Osteoblast (primary cell): ENCODE results near the gene COL8A1. TPM values are rescaled to one million over a fixed set of nuclear protein-coding genes. Genes with fewer than 3 reads are reported as not detected.

Experiments
- DNase-seq: peaks from one replicate; pipeline ENCODE4 v3.0.0; 2011; ENCODE audit warnings: low spot score, mixed read lengths; ENCODE audit not compliant: insufficient read length; ENCODE audit errors: missing footprints
- H2AFZ ChIP-seq: 2 replicates; pipeline ENCODE4 v1.6.0; 2011; ENCODE audit warnings: mild to moderate bottlenecking, low read length
- H3K27ac ChIP-seq: 2 replicates; pipeline ENCODE4 v1.5.1; 2011; ENCODE audit warnings: mild to moderate bottlenecking, low read depth, low read length, moderate library complexity
- H3K27me3 ChIP-seq: 2 replicates; pipeline ENCODE4 v1.6.0; 2012; ENCODE audit warnings: mild to moderate bottlenecking, control low read depth, inconsistent platforms, low read length, moderate library complexity; ENCODE audit not compliant: insufficient read depth
- H3K36me3 ChIP-seq: 2 replicates; pipeline ENCODE4 v1.5.1; 2011; ENCODE audit warnings: mild to moderate bottlenecking, low read length, control low read depth, moderate library complexity; ENCODE audit not compliant: insufficient read depth
- H3K4me1 ChIP-seq: 2 replicates; pipeline ENCODE4 v1.5.1; 2011; ENCODE audit warnings: mild to moderate bottlenecking, low read length, control low read depth, moderate library complexity; ENCODE audit not compliant: insufficient read depth
- H3K4me2 ChIP-seq: 2 replicates; pipeline ENCODE4 v1.6.0; 2011; ENCODE audit warnings: mild to moderate bottlenecking, low read length; ENCODE audit not compliant: insufficient read depth
- H3K4me3 ChIP-seq: fragments of 200-600 bp; sonication (generic); 3 replicates; pipeline ENCODE4 v1.5.1; 2012; ENCODE audit warnings: mild to moderate bottlenecking, low read length, inconsistent platforms; ENCODE audit not compliant: insufficient read depth
- H3K79me2 ChIP-seq: 2 replicates; pipeline ENCODE4 v1.6.0; 2012; ENCODE audit warnings: mild to moderate bottlenecking, low read length, control low read depth, inconsistent platforms; ENCODE audit not compliant: insufficient read depth
- H3K9me3 ChIP-seq: 2 replicates; pipeline ENCODE4 v1.5.1; 2011; ENCODE audit warnings: low read depth, low read length, control low read depth
- H4K20me1 ChIP-seq: 2 replicates; pipeline ENCODE4 v1.6.0; 2012; ENCODE audit warnings: mild to moderate bottlenecking, low read length, control low read depth; ENCODE audit not compliant: insufficient read depth
- total RNA-seq: library from RNA; depleted of rRNA; stranded (reverse); fragments of >200 nt; gene quantifications from 2 replicates; pipeline ENCODE4 v1.2.3, GENCODE V29; 2012
- TF ChIP-seq, protein P1 (sequence below): IDR thresholded peaks from 2 replicates; pipeline ENCODE4 v1.5.1; 2011; ENCODE audit warnings: mild to moderate bottlenecking, low read depth, low read length, moderate library complexity; ENCODE audit errors: extremely low read depth

Gene COL8A1
- total RNA-seq, 1 donor: 311 TPM

GRCh38 chr3:99757966-99758365 is 119.6 kb downstream of the COL8A1 start:
- Histone ChIP-seq H2AFZ (no peak overlapping the region), H3K79me2 (peaks cover 5% of the 10 kb centered on the region), H3K27me3 (no peaks in the 10 kb centered on the region), H3K36me3 (peaks cover 28% of the 10 kb centered on the region), H3K9me3 (no peaks in the 10 kb centered on the region), H3K4me3 (no peak overlapping the region), H3K27ac (no peak overlapping the region), H3K4me2 (no peak overlapping the region), H3K4me1 (peaks cover 53% of the 10 kb centered on the region), H4K20me1 (no peaks in the 10 kb centered on the region)
- TF ChIP-seq, protein P1, sequence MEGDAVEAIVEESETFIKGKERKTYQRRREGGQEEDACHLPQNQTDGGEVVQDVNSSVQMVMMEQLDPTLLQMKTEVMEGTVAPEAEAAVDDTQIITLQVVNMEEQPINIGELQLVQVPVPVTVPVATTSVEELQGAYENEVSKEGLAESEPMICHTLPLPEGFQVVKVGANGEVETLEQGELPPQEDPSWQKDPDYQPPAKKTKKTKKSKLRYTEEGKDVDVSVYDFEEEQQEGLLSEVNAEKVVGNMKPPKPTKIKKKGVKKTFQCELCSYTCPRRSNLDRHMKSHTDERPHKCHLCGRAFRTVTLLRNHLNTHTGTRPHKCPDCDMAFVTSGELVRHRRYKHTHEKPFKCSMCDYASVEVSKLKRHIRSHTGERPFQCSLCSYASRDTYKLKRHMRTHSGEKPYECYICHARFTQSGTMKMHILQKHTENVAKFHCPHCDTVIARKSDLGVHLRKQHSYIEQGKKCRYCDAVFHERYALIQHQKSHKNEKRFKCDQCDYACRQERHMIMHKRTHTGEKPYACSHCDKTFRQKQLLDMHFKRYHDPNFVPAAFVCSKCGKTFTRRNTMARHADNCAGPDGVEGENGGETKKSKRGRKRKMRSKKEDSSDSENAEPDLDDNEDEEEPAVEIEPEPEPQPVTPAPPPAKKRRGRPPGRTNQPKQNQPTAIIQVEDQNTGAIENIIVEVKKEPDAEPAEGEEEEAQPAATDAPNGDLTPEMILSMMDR: no peak
- no peak for DNase-seq

GRCh38 chr3:99758502-99759177 is 120.2 kb downstream of the COL8A1 start:
- H3K36me3 ChIP-seq: peaks cover 27% of the 10 kb centered on the region
- H3K4me1 ChIP-seq: peaks cover 54% of the 10 kb centered on the region
- H3K27ac ChIP-seq: no peak overlapping the region
- H3K27me3 ChIP-seq: no peaks in the 10 kb centered on the region
- peaks cover 2% of the 10 kb centered on the region for H3K79me2 ChIP-seq
- no peak for DNase-seq
- no peak overlapping the region for H3K4me3 ChIP-seq
- no peaks in the 10 kb centered on the region for H4K20me1 ChIP-seq
- TF ChIP-seq, protein P1: no peak
- no peak overlapping the region for H2AFZ ChIP-seq
- H3K4me2 ChIP-seq: no peak overlapping the region
- H3K9me3 ChIP-seq: no peaks in the 10 kb centered on the region

DNA sequence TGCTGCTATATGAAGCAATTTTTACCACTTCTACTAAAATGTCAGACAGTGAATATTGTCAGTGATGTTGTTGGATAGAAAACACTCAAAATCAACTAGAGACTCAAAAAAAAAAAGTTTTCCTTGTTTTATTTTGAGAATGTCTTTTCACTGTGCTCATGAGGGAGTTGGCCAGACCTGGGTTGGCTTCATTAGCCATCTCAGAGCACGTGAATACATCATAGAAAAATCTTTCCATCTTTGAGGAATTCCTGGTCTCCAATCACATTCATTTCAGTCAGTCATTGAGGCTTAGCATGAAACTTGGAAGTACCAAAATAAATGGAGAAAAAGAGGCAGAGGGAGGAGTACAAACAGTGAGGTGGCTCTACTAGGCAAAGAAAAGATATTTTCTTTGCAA is 121.6 kb downstream of the COL8A1 start:
- H4K20me1 ChIP-seq: no peaks in the 10 kb centered on the region
- peak overlapping the region; percentile 5 for H3K27ac ChIP-seq
- H3K36me3 ChIP-seq: peaks cover 17% of the 10 kb centered on the region
- TF ChIP-seq, protein P1: no peak
- no peaks in the 10 kb centered on the region for H3K27me3 ChIP-seq
- H3K4me2 ChIP-seq: no peak overlapping the region
- H3K79me2 ChIP-seq: peaks cover 2% of the 10 kb centered on the region
- no peak overlapping the region for H2AFZ ChIP-seq
- peaks cover 59% of the 10 kb centered on the region for H3K4me1 ChIP-seq
- no peak for DNase-seq
- no peaks in the 10 kb centered on the region for H3K9me3 ChIP-seq
- H3K4me3 ChIP-seq: no peak overlapping the region

GRCh38 chr3:99760629-99761028 is 122.2 kb downstream of the COL8A1 start:
- Histone ChIP-seq H3K36me3 (peaks cover 15% of the 10 kb centered on the region), H3K4me1 (peaks cover 57% of the 10 kb centered on the region), H3K79me2 (peaks cover 2% of the 10 kb centered on the region), H3K4me2 (no peak overlapping the region), H3K27me3 (no peaks in the 10 kb centered on the region), H4K20me1 (no peaks in the 10 kb centered on the region), H3K27ac (peak overlapping the region; percentile 5), H3K4me3 (no peak overlapping the region), H3K9me3 (no peaks in the 10 kb centered on the region), H2AFZ (no peak overlapping the region)
- no peak for DNase-seq
- TF ChIP-seq, protein P1: no peak
